Right ventricle myocardium superior (tissue), 1 donor: ENCODE results near the gene NVL. TPM values are rescaled to one million over a fixed set of nuclear protein-coding genes. Genes with fewer than 3 reads are reported as not detected.
"Not testable (repeated sequence)": the region's sequence is repeated elsewhere in the genome, so short reads cannot be mapped to it uniquely, and the experiment has no call there.

Experiments
- ATAC-seq: fragments of 200-7000 bp; cut with Tn5 transposase; one replicate; pipeline ENCODE4 v1.9.1; 2020; ENCODE audit warnings: mild to moderate bottlenecking; ENCODE audit not compliant: poor library complexity
- DNase-seq: peaks from one replicate; pipeline ENCODE4 v3.0.0-alpha.2; 2020
- intact Hi-C: fragments of 100-400 bp; cut with DNase I; formaldehyde crosslinking; loops from one replicate; pipeline ENCODE4 v1.11.2; 2022
- long read RNA-seq: library from polyadenylated mRNA; unstranded; transcript quantifications from one replicate; pipeline ENCODE4 v2.0.0, GENCODE V29; 2021
- total RNA-seq: library from RNA; stranded (reverse); fragmentation: NEBNext Ultra II Directional; extraction: Animal tissue kit (Norgen Biotek cat#: 25700); gene quantifications from one replicate; pipeline ENCODE4 v1.2.1, GENCODE V29; 2021
- donor health status: DM: no; HTN: yes; CAD: no; lungs with severe emphysema.

The NVL gene
- 8.4 TPM for total RNA-seq
- long read RNA-seq, transcript NVL-201 (23 exons, 3,123 nt), result major isoform, 7 of 9 reads
- long read RNA-seq, partial matches to known transcripts, result 1 of 9 reads
- long read RNA-seq, other reads (novel, unspliced or antisense), result 0 of 9 reads

DNA sequence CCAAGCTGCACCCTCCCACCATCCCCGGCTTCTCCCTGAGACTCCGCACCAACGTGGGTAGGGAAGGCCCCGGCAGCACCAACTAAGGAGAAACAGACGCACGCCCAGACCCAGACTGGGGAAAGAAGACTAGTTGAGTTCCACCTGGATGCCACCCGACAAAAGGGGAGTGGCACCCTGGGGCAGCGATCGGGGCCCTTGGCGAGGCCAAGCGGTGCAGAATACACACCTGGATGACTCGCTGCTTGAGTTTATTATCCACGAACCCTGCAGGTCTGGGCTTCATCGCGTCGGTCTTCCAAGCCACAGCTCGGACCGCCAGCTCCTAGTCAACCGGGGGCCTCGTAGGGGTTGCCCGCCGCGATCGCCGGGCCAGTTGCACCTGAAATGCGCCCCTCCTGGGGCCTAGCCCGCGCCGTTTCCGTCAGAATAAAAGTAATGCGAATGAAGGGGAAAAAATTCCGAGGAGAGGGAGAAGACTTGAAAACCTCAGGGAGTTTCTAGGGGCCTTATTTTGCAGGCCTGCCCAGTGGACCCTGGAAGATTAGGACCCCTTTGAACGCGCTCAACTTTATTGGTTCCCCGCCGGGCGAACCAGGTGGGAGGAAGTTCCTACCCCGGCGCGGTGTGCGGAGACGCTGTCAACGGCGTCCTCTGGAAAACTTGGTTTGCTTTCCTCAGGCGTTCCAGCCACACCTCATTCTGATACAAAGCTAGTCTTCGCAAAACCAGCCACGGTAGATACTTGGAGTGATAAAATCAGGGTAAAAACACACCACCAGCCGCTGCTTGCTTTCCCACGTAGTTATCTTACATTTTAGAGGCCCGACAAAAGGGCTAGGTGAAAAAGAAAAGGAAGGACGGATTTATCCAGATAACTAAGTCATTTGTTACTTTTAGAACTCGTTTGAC, at the start of gene NVL:
Gene NVL (minus strand): TSS at position 331 of the 912 bp plus-strand sequence. CDS start 45 bp downstream, at position 286.
- intact Hi-C loops, result loop anchor here (5.0 to 10.0 kb wide), 2 partner anchors 155 to 213 kb away; no protein-coding TSS in a partner anchor
- DNase-seq (peak; percentile 87), ATAC-seq (peak; percentile 98)

DNA sequence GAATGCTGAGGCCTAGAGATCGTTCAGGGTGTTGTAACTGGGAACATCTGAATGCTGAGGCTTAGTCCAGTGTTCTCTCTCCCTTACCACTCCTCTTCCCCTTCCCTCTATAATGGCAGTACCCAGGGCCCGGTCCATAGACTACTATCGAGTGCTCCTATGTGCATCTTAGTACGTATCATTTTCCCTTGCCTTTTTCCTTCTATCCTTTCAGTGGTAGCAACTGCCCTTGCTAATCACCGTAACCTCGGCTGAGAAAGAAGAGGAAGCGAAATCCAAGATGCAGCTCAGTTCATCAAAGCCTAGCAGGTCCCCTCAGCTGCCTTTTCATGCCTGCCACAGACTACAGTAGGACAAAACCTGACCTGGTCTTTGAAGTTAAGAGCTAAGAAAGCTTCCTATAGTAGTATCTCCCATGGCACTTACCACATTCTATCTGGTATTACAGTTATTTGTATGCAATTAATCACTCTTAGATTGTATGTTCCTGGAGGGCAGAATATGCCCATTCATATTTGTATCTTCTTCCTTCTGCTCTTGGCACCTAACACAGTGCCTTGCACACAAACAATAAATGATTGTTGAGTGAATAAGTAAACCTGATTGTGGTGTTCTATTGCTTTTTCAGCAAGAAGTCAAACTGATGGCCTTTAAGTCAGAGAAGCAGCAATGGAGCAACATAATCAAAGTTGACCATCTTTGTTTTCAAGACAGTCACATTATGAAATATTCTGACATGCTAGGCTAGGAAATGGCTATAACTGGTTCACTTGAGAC, 49.1 kb upstream of the NVL start:
- ATAC-seq (no peak), DNase-seq (no peak)
- intact Hi-C loops, result no loop called here

DNA sequence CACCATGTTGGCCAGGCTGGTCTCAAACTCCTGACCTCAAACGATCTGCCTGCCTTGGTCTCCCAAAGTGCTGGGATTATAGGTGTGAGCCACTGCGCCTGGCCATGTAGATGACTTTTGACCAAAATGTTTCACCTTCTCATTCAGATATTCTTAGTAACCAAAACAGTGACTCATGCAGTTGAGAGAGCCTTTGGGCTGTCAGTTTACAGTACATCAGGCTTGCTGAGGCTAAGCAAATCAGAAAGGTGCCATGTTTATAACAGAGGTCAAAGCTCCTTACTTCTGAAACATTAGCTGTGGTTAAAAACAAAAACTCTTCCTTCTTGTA, 47.7 kb upstream of the NVL start:
- intact Hi-C loops, result no loop called here
- no peak for DNase-seq
- peak; percentile 62 for ATAC-seq

DNA sequence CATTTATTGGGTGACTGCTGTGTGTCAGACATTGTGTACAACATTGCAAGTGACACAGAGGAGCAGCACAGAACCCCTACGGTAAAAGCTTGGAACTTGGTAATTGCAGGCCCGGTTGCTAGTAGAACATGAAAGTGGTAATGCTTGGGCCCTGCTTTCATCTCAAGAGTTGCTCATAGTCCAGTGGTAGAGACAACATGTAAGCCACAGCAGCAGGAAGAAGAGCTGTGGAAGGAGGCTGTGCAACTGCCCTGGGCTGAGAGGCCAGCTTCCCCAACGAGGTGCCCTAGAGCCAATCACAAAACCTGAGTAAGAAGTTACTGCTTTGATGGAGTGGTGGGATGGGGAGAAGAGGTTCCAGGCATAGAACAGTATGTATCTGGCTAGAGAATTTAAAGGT, 45.1 kb upstream of the NVL start:
- intact Hi-C loops, result no loop called here
- DNase-seq, result no peak
- ATAC-seq, result no peak

DNA sequence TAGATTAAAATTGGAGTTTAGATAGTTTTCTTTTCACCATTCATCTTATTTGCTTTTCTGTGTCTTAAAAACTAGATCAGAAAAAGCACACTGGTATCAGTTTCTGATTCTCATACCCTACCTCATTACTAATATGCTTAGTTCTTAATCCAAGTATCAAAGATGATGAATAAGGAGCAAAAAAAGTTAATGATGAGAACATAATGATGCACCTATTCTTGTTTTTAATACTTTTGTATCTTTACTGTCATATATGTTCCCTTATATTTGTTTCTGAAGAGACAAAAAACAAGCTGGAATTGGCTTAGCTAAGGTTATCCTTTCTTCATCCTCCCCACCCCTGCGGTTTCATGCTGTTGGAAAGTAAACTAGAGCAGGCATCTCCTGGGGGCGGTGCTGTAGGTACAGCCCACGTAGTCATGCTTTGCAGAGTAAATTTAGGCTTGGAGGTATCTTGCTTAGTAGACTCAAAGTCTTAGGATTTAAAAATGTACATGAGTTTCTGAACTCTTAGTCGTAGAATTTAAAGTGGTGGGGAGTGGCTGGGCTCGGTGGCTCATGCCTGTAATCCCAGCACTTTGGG, 43.1 kb upstream of the NVL start:
- ATAC-seq, result no peak
- DNase-seq, result no peak
- intact Hi-C loops, result no loop called here

DNA sequence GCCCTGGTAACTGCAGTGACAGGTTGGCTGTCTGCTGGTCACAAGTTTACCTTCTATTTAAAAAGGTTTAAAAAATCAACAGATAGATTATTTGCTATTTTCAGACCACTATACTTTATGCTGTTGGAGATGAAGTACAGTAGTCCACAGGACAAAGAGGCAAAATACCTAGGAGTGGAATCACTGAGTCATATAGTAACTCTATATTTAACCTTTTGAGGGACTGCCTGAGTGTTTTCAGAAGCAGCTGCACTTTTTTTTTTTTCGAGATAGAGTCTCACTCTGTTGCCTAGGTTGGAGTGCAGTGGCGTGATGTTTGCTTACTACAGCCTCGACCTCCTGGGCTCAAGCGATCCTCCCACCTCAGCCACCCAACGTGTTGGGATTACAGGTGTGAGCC, 38.4 kb upstream of the NVL start:
- ATAC-seq, result no peak
- DNase-seq, result no peak
- intact Hi-C loops, result no loop called here

DNA sequence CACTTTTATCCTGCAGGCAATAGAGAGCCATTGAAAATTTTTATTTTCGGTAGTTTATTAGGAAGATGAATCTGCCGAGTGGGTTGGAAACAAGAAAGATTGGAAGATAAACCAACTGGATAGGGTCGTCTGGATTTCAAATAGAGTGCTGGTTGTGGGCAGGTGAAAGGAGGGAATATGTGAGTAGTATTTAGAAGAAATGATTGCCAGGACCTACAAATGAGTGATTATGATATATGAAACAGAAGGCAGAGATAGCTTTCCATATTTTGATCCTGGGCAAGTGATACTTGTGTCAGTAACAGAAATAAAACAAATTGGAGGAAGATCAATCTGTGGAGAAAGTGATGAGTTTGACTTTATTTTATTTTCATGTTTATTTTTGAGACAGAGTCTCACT, 29.2 kb upstream of the NVL start:
- DNase-seq, result no peak
- ATAC-seq, result no peak
- intact Hi-C loops, result no loop called here

DNA sequence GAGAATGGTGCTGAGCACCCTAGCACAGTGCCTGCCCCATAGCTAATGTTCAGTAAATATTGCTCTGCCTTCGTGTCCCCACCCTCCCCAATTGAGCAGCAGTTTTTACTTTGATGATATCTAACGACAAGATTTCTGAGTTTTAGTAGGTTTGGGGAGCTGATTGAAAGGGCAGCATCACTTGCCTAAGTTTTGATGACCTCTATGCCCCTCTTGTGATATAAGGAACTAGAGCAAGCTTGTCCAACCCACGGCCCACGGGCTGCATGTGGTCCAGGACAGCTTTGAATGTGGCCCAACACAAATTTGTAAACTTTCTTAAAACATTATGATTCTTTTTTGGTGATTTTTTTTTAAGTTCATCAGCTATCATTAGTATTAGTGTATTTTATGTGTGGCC, 28.3 kb upstream of the NVL start:
- ATAC-seq, result no peak
- intact Hi-C loops, result no loop called here
- DNase-seq, result no peak

DNA sequence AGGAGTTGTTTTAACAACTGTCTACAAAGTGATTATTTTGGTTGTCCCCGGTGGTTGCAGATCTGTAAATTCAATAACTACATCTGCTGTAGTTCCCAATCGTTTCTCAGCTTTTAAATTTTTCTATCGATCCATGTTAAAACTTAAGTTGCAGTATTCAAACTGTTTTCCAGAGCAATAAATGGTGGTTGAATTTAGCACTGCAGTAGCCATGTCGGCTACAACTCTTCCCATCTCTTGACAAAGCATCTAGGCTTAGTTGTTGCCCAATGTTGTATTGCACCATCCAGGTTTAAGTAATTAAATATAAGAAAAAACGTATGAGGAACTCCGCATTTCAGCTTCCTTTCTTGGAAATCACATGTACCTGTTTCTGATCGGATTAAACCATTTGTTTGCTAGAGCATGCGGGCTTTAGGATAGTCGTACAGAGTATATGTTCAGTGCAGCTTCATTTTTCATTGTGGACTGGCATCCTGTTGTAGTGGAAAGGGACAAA, 27.7 kb upstream of the NVL start:
- intact Hi-C loops, result no loop called here
- DNase-seq (no peak), ATAC-seq (no peak)

DNA sequence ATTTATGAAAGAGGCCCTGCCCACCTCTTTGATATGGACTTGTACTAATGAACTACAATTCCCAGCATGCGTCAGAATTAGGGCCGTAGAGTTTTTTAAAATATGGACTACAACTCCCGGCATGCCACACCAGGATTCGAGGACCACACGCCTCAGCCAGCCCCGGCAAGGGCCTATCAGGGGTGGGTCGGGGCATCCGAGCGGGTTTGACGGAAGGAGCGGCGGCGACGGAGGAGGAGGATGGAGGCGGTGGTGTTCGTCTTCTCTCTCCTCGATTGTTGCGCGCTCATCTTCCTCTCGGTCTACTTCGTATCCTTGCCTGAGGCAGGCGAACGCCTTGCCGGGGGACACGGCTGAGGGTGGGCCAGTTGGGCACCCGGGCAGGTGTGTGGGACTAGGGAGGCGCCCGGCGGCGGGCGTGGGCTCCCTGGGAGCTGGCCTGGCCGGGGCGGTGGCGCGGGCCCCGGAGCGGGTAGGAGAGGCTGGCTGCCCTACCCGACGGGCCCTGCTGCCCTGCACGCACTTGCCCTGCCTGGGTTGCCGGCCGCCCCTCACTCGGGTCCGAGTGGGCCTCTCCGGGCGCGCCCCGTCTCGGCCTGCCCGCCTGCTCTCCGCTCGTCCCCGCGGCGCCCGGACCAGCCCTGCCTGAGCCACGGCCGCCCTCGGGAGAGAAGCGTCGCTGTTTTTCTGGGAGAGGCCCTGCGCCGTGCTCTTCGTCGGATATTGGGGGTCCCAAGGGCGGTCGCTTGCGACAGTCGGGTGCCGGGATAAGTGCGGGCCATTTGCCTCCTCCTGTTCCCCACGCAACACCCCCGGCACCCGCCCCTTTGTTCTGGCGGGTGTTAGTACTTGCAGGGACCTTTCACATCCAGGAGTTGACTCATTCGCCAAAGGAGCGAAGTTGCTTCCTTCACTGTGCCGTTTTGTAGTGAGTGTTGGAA, 27.0 kb upstream of the NVL start, which contains the start of gene CNIH4:
Gene CNIH4 (plus strand): TSS at position 195 of the 941 bp plus-strand sequence. CDS start 46 bp downstream, at position 241.
- DNase-seq (peak; percentile 94), ATAC-seq (peak; percentile 98)
- intact Hi-C loops, result no loop called here

DNA sequence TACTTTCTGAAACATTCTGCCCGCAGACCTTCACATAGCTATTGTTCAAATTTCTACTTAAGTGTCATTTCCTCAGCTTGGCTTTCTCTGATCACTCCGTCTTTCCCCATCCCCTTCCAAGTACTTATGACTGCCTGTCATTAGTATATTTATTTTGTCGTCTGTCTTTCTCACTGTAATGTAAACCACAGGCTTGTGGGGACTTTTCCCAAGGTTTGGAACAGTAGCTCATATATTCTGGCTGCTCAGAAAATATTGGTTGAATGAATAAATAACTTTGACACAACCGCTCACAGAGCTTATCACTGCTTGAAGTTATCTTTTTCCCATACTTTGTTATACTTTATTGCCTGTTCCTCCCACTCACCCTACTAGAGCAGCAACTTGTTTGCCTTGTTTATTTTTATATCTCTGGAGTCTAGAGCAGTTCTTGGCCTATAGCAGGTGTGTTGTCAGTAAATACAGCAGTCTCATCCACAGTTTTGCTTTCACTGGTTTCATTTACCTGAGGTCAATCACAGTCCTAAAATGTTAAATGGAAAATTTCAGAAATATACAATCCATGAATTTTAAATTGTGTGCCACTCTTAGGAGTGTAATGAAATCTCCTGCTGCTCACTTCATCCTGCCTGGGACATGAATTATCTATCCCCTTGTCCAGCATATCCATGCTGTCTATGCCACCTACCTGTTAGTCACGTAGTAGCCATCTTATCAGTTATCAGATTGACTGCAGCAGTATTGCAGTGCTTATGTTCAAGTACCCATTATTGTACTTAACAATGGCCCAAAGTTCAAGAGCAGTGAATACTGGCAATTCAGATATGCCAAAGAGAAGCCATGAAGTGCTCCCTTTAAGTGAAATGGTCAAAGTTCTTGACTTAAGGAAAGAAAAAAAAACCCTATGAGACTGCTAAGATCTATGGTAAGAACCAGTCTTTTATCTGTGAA, 24.3 kb upstream of the NVL start:
- intact Hi-C loops, result no loop called here
- DNase-seq, result no peak
- ATAC-seq, result no peak

DNA sequence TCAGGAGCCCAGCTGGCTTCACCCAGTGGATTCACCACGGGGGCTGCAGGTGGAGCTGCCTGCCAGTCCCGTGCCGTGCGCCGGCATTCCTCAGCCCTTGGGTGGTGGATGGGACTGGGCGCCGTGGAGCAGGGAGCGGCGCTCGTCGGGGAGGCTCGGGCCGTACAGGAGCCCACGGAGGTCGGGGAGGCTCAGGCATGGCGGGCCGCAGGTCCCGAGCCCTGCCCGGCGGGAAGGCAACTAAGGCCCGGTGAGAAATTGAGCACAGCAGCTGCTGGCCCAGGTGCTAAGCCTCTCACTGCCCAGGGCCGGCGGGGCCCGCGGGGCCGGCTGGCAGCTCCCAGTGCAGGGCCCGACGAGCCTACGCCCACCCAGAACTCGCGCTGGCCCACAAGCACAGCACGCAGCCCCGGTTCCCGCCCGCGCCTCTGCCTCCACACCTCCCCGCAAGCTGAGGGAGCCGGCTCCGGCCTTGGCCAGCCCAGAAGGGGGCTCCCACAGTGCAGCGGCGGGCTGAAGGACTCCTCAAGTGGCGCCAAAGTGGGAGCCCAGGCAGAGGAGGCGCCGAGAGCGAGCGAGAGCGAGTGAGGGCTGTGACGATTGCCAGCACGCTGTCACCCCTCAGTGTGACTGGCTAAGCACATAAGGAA, 22.6 kb upstream of the NVL start:
- DNase-seq, ATAC-seq, intact Hi-C loops: not testable (repeated sequence)

DNA sequence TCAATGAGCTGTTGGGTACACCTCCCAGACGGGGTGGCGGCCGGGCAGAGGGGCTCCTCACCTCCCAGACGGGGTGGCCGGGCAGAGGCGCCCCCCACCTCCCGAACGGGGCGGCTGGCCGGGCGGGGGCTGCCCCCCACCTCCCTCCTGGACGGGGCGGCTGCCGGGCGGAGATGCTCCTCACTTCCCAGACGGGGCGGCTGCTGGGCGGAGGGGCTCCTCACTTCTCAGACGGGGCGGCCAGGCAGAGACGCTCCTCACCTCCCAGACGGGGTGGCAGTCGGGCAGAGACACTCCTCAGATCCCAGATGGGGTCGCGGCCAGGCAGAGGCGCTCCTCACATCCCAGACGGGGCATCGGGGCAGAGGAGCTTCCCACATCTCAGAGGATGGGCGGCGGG, 19.7 kb upstream of the NVL start:
- intact Hi-C loops, ATAC-seq, DNase-seq: not testable (repeated sequence)

DNA sequence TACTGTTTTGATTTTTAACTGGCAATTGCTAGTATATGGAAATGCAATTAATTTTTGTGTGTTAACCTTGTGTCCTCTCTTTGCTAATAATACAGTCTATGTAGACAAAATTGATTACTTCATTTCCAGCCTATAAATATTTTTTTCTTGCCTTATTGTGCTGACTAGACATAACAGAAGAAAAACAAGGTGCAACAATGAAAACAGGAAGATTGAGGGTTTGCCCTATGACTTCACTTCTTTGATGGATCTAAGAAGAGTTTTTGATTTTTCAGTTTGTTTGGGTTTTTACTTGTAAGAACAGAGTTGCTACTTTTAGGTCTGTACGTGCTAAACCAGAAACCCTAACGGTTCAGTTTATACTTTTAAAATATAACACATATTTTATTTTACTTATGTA, 18.2 kb upstream of the NVL start:
- intact Hi-C loops, result no loop called here
- ATAC-seq (no peak), DNase-seq (no peak)

DNA sequence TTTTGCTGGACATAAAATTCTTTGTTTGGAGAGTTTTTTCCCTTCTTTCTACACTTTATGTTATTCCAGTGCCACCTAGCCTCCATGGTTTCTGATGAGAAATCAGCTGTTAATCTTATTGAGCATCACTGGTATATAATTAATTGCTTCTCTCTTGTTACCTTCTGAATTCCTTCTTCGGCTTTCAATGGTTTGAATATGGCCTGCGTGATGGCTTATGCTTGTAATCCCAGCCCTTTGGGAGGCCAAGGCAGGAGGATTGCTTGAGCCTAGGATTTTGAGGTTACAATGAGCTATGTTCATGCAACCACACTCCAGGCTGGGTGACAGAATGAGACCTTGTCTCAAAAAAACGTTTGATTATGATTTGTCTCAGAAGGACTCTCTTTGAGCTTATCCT, 13.7 kb upstream of the NVL start:
- intact Hi-C loops, result no loop called here
- ATAC-seq, result no peak
- DNase-seq, result no peak
